Measurements from ENCODE around the gene DDX24.

GRCh38 chr14:94112513-94113063 is 31.6 kb upstream of the DDX24 start:
- no peak for TF ChIP-seq EZH2 (IDR thresholded peaks at IDR 0.05)
- TF ChIP-seq POLR2AphosphoS5 (IDR thresholded peaks at IDR 0.05; ENCODE audit: borderline replicate concordance, low read depth, low read length): no peak
- TF ChIP-seq FOXP2 (optimal IDR thresholded peaks at IDR 0.05; ENCODE audit: control extremely low read depth, extremely low read length, insufficient read depth): no peak

Data from SK-N-MC (cell line).